Measurements from ENCODE around the gene GART. TPM values are rescaled to one million over a fixed set of nuclear protein-coding genes. Genes with fewer than 3 reads are reported as not detected.

Gene GART
- total RNA-seq, 1 donor from 2014 or later = 76.1 TPM

DNA sequence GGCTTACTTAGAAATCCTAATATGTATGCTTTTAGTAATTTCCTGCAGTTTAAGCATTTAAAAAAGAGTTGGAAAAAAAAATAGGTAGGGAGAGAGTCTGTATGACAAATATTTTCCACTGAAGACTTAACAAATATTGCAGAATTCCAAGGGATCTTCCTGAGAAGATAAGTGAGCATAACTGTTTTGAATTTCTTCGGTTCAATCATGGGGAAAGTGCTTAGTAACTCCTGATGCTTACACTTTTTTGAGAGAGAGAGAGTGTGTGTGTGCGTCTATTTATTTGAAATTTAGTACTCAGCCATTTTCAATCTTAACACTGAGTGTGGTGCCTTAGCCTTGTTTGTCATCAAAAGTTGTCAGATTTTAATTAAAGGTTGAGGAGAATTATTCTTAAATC is 19.5 kb upstream of the GART start:
- peaks cover 3% of the 10 kb centered on the region for H3K27me3 Mint-ChIP-seq (ENCODE audit: unreplicated experiment)
- no peak for DNase-seq (ENCODE audit: low spot score)
- no peak overlapping the region for H3K4me3 Mint-ChIP-seq (ENCODE audit: unreplicated experiment)
- no peaks in the 10 kb centered on the region for H3K4me1 Mint-ChIP-seq (ENCODE audit: unreplicated experiment)
- no peaks in the 10 kb centered on the region for H3K9me3 Mint-ChIP-seq (ENCODE audit: unreplicated experiment)
- H3K36me3 Mint-ChIP-seq (ENCODE audit: low read depth, unreplicated experiment) = peaks cover 43% of the 10 kb centered on the region
- H3K27ac Mint-ChIP-seq (ENCODE audit: unreplicated experiment) = peak overlapping the region; percentile 2
- TF ChIP-seq, protein P1, sequence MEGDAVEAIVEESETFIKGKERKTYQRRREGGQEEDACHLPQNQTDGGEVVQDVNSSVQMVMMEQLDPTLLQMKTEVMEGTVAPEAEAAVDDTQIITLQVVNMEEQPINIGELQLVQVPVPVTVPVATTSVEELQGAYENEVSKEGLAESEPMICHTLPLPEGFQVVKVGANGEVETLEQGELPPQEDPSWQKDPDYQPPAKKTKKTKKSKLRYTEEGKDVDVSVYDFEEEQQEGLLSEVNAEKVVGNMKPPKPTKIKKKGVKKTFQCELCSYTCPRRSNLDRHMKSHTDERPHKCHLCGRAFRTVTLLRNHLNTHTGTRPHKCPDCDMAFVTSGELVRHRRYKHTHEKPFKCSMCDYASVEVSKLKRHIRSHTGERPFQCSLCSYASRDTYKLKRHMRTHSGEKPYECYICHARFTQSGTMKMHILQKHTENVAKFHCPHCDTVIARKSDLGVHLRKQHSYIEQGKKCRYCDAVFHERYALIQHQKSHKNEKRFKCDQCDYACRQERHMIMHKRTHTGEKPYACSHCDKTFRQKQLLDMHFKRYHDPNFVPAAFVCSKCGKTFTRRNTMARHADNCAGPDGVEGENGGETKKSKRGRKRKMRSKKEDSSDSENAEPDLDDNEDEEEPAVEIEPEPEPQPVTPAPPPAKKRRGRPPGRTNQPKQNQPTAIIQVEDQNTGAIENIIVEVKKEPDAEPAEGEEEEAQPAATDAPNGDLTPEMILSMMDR (IDR thresholded peaks at IDR 0.05; ENCODE audit: unreplicated experiment) = no peak

DNA sequence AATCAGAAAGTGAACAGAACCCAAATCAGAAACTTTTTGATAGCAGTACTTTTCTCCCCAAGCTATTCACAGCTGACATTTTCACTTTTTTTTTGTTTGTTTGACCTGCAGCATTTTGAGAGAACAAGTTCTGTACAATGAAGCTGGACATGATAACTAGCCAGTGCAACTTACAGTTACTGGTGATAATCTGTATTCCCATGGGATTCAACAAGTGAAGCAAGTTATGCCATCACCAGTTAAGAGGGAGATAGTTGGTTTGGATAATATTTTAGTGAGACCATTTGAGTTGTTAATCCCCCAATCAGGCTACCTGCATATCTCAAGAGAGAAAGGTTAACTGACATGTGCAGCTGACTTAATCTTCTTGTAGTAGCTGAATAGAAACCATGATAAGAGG is 19.0 kb upstream of the GART start:
- no peak overlapping the region for H3K27ac Mint-ChIP-seq (ENCODE audit: unreplicated experiment)
- H3K27me3 Mint-ChIP-seq (ENCODE audit: unreplicated experiment) = peaks cover 3% of the 10 kb centered on the region
- H3K9me3 Mint-ChIP-seq (ENCODE audit: unreplicated experiment) = no peaks in the 10 kb centered on the region
- H3K36me3 Mint-ChIP-seq (ENCODE audit: low read depth, unreplicated experiment) = peaks cover 47% of the 10 kb centered on the region
- H3K4me1 Mint-ChIP-seq (ENCODE audit: unreplicated experiment) = no peaks in the 10 kb centered on the region
- TF ChIP-seq, protein P1 (IDR thresholded peaks at IDR 0.05; ENCODE audit: unreplicated experiment) = no peak
- no peak for DNase-seq (ENCODE audit: low spot score)
- peak overlapping the region; percentile 7 for H3K4me3 Mint-ChIP-seq (ENCODE audit: unreplicated experiment)

DNA sequence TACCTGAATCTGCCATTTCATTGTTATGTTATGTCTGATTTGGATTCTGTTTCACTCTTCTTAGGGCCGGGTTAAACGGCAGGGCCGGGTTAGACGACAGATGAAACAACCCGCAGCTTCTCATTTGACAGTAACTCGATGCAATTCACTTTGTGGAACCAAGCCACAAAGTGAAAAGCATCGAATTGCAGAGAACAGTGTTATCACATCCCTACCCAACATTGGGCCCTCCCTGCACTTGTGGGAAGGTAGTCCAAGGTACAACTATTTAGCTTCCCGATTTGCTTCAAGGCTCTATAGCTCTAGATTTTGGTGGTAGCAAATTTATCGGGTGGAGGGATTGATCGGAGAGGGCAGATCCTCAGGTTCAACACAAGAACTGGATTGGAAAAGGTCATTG is 17.9 kb upstream of the GART start:
- Mint-ChIP-seq H3K36me3 (ENCODE audit: low read depth, unreplicated experiment) (peaks cover 55% of the 10 kb centered on the region), H3K4me3 (ENCODE audit: unreplicated experiment) (no peak overlapping the region), H3K27ac (ENCODE audit: unreplicated experiment) (no peak overlapping the region), H3K4me1 (ENCODE audit: unreplicated experiment) (no peaks in the 10 kb centered on the region), H3K9me3 (ENCODE audit: unreplicated experiment) (no peaks in the 10 kb centered on the region), H3K27me3 (ENCODE audit: unreplicated experiment) (peaks cover 3% of the 10 kb centered on the region)
- TF ChIP-seq, protein P1 (IDR thresholded peaks at IDR 0.05; ENCODE audit: unreplicated experiment) = no peak
- DNase-seq (ENCODE audit: low spot score) = no peak

DNA sequence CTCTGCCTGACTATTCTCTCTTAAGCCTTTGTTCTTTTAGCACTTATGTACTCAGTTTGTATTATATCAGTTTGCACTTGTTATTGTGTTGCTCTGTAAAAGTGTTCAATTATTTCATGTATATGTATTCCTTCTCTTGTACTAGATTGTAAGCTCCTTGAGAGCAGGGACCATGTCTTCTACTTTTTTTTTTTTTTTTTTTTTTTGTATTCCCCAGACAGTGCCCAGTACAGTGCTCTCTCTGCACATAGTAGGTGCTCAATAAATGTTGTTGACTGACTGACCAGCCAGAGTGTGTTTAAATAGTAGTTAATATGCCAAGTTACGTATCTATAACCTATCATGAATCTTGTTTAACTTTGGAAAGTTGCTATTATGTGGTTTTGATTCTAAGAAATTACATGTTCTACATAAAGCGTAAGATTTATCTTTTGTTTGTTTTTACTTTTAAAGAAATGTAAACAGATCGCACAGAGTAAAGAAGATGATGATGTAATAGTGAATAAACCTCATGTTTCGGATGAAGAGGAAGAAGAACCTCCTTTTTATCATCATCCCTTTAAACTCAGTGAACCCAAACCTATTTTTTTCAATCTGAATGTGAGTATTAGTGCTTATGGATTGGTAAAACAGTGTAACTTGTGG is 17.0 kb upstream of the GART start:
- Mint-ChIP-seq H3K27ac (ENCODE audit: unreplicated experiment) (no peak overlapping the region), H3K36me3 (ENCODE audit: low read depth, unreplicated experiment) (peaks cover 61% of the 10 kb centered on the region)

DNA sequence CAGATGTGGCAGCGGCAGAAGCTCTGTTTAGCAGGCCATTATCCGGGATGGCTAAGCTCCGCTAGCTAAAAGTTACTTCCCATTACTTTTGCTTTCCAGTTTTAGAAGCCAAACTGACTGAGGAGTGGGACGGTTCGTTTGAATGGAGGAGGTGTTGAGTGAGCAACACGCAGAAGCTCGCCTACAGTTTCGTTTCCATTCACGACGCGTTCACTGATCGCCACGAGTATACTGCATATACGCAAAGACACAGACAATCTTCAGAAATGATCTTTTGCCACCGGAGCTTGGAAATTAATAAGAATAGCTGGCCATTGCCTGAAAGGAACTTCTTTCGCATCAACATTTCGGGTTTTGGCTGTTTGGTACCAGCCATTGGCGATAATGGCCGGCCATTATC is 15.5 kb upstream of the GART start:
- no peaks in the 10 kb centered on the region for H3K9me3 Mint-ChIP-seq (ENCODE audit: unreplicated experiment)
- no peaks in the 10 kb centered on the region for H3K4me1 Mint-ChIP-seq (ENCODE audit: unreplicated experiment)
- H3K27ac Mint-ChIP-seq (ENCODE audit: unreplicated experiment) = no peak overlapping the region
- TF ChIP-seq, protein P1 (IDR thresholded peaks at IDR 0.05; ENCODE audit: unreplicated experiment) = no peak
- peaks cover 61% of the 10 kb centered on the region for H3K36me3 Mint-ChIP-seq (ENCODE audit: low read depth, unreplicated experiment)
- DNase-seq (ENCODE audit: low spot score) = no peak
- H3K27me3 Mint-ChIP-seq (ENCODE audit: unreplicated experiment) = peaks cover 7% of the 10 kb centered on the region
- no peak overlapping the region for H3K4me3 Mint-ChIP-seq (ENCODE audit: unreplicated experiment)

More for the DNA sequence above, 17.0 kb upstream of the GART start:
- H3K9me3 Mint-ChIP-seq (ENCODE audit: unreplicated experiment) = no peaks in the 10 kb centered on the region
- H3K27me3 Mint-ChIP-seq (ENCODE audit: unreplicated experiment) = peaks cover 6% of the 10 kb centered on the region
- H3K4me1 Mint-ChIP-seq (ENCODE audit: unreplicated experiment) = no peaks in the 10 kb centered on the region
- no peak for DNase-seq (ENCODE audit: low spot score)
- H3K4me3 Mint-ChIP-seq (ENCODE audit: unreplicated experiment) = peak overlapping the region; percentile 32
- TF ChIP-seq, protein P1 (IDR thresholded peaks at IDR 0.05; ENCODE audit: unreplicated experiment) = no peak
